GM21786 (cell line): Measurements from ENCODE around the gene S100A12.

ENCODE experiments used
- ATAC-seq: cut with Tn5 transposase; IDR thresholded peaks from one replicate; pipeline ENCODE4 v1.9.1; 2021; ENCODE audit not compliant: unreplicated experiment

Gene S100A12

GRCh38 chr1:153397051-153397923 is 21.9 kb upstream of the S100A12 start:
- no peak for ATAC-seq

DNA sequence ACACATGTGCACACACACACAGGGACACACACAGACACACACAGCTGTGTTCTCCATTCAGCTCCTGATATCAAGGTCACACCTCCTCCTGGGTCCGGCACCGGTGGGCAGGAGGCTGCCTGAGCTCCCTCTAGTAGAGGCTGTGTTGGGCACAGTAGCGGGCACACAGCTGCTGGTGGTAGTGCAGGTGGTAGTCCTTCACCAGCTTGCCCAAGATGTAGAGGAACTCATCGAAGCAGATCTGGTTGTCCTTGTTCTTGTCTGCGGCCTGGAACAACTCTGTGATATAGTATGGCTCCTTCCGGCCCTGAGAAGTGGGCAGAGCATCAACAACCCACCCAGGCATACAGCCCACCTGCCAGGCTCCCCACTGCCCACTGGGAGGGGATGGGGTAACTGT is 21.0 kb upstream of the S100A12 start:
- no peak for ATAC-seq

- no peak for ATAC-seq
Measured at GRCh38 chr1:153395776-153396175, 20.4 kb upstream of the S100A12 start.

DNA sequence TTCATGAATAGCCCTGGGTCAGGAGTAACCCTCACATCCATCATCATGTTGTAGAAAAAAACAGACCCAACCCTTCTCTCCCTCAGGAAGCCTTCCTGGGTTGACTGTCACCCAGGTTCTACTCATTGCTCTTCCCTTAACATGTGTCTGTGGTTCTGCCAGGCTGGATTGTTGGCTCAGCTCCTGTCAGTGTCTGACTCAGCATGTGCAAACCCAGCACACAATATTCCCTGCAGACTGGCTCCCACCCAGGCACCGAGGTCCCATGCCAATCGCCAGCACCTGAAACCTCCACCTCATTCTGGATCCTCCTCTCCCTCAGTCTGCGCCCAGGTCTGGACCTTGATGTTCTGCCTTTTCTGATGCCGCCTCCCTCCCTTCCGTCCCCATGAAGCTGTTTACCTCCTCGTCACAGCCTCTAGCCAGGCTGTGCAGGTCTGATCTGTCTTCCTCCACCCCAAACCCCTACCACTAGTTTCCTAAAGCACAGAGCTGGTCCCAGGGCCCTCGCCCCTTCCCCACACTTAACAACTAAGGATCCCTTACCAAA is 19.8 kb upstream of the S100A12 start:
- ATAC-seq = no peak

GRCh38 chr1:153394391-153394790 is 19.0 kb upstream of the S100A12 start:
- ATAC-seq = no peak

GRCh38 chr1:153393926-153394325 is 18.5 kb upstream of the S100A12 start:
- no peak for ATAC-seq

DNA sequence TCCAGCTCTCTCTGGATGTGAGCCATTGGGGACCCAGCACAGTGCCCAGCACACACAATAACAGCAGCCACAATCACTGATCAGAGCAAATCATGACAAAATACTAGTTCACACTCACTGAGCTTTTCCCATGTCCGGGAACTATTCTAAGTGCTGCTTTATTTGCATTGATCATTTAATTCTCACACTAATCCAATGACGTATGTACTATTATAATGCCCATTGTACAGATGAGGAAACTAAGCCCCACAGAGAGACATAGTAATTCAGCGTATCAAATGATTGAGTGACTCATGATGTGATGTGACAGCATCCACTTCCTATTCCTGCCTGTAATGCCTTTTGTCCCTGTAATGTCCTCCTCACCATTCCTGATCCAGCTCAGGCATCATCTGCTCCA is 17.4 kb upstream of the S100A12 start:
- ATAC-seq = no peak

DNA sequence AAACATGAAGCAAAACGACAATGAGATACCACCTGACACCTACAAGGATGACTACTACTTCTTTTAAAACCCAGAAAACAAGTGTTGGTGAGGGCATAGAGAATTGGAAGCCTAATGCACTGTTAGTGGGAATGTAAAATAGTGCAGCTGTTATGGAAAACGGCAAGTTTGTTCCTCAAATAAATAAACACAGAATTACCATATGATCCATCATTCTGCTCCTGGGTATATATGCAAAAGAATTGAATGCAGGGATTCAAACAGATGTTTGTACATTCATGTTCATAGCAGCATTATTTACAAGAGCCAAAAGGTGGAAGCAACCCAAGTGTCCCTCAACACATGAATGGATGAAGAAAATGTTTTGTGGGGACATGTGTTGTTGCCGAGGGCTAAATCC is 16.8 kb upstream of the S100A12 start:
- no peak for ATAC-seq

GRCh38 chr1:153390938-153391710 is 15.7 kb upstream of the S100A12 start, which contains the start of gene S100A8:
TSS of gene S100A8 (minus strand) at chr1:153391073. CDS start at chr1:153390535, 538 bp downstream.
- ATAC-seq = no peak

DNA sequence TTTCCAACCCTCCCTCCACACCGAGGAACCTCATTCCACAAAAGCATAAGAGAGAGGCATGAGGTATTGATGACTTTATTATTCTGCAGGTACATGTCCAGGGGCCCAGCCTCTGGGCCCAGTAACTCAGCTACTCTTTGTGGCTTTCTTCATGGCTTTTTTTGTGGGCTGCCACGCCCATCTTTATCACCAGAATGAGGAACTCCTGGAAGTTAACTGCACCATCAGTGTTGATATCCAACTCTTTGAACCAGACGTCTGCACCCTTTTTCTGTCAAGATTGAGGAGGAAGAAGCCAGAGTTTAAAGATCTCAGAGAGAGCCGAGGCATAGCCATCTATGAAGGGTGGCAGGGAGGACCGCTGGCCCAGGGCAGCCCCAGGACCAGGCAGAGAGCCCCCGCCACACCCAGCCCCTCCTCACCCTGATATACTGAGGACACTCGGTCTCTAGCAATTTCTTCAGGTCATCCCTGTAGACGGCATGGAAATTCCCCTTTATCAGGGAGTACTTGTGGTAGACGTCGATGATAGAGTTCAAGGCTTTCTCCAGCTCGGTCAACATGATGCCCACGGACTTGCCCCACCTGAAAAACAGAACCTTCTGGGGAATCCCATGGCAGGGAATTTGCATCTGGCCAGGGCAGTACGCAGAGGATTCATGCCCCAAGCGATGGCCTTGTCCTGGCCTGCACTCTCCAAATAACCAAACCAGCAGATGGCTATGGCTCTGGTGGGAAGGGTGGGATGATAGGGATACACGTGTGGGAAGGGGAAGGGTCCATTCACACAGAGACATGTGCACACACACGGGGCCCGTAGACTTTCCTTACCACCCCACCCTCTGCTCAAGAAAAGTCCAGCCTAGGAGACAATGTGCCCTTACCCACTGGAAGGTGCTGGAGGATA is 14.8 kb upstream of the S100A12 start:
- ATAC-seq = no peak

DNA sequence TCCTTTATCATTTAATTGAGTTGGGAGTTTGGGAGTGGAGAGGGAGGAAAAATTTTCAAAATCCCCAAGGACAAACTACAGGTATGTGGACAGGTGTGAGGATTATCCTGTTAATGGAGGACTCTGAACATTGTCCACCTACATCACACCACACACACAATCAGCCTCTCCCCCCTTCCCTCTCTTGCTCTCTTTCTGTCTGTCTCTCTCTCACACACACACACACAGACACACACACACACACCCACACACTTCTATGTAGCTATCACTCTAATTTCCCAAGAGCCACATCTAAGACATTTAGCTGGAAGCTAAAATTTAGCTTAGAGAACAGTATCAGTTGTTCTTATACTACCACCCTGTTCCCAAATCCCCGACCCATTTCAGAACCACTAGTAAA is 14.0 kb upstream of the S100A12 start:
- no peak for ATAC-seq

DNA sequence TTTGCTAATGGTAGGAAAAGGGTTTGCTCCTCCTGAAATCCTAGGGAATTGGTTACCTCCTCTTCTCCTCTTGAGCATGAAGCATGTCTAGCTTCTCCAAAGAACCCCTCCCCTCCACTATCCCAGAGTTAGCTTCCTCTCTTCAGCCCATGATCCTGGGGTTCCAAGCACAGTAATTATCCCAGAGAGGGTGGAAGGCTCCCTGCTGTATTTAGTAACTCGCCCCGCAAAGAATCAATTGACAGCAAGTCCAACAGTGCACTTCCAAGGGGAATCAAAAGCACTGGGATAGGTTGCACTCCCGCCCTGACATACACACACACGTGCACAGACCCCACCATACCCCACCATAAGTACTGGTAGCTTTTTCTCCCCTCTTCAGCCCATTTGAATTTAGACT is 12.4 kb upstream of the S100A12 start:
- no peak for ATAC-seq

DNA sequence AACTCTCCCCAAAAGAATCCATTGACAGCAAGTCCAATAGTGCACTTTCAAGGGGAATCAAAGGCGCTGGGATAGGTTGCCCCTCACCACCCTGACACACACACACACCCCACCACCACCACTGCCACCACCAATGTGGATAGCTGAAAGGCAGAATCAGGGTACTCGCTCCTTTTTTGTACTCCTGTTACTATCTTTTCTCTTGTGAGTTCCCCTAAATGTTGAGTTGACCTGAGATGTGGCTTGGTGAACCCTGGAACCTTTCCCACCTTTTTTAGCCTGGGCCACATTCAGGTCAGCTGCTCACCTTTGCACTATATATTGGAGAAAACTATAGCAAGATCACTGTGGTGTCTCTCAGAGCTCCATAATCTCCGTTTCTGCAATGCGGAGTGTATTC is 11.6 kb upstream of the S100A12 start:
- no peak for ATAC-seq

GRCh38 chr1:153386500-153386901 is 11.1 kb upstream of the S100A12 start:
- no peak for ATAC-seq

DNA sequence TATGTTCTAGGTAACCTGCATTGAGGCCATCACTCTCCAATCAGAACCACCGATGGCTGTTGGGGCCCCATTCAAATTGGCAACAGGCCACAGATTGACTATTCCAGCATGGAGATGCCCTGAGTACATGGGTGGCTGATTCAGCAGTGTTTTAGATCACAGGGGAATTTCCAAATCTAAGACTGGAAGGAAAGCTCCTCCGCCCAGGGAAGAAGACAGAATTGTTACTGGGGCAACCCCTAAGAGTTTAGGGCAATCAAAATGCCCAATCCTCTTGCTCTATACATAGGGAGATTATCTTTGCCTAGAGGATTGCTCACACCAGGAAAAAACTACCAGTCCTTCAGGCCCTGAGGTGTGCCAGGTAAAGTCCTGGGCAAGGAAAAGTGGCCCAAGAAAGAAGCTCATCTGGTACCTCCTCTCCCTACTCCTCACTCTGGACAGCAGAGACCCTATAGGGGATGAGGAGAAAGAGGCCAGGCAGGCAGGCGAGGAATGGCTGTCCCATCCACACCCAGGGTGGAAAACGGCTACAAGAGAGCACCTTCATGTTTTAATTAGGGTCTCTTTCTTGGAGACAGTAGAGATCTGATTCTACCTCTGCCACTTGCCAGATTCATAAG is 9.6 kb upstream of the S100A12 start:
- ATAC-seq = no peak

DNA sequence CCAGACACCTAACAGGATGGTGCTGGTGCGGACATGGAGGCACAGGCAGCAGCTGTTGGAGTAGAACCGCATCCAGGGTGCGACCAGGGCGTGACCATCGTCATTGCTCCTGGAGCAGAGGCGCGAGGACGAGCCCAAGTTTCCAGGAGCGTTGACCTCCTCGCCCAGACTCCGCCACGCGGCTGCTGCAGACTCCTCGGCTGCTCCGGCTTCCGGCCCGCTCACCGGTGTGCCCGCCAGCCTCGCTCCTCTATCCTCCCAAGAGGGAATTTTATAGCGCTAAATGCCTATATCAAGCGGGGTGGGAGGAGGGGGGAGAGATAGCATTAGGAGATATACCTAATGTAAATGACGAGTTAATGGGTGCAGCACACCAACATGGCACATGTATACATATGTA is 5.3 kb upstream of the S100A12 start:
- no peak for ATAC-seq

GRCh38 chr1:153379591-153379990 is 4.2 kb upstream of the S100A12 start:
- ATAC-seq = no peak

DNA sequence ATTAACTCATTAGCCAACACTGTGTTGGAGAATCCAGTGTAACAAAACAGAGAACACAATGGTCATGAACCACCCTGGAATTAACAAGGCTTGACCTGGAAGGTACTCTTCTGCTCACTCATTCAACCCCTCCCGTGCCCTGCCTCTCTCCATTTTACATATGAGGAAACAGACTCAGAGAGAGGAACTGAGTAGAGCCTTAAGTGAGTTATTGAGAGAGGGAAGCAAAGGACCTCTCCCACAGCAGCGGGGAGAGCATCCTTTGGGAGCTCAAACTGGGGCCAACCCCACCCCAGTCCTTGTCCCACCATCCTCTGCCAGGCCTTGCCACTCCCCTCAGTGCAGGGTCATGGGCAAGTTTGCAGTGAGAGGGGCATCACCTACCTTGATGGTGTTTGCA is 1.4 kb downstream of the S100A12 start:
- no peak for ATAC-seq

DNA sequence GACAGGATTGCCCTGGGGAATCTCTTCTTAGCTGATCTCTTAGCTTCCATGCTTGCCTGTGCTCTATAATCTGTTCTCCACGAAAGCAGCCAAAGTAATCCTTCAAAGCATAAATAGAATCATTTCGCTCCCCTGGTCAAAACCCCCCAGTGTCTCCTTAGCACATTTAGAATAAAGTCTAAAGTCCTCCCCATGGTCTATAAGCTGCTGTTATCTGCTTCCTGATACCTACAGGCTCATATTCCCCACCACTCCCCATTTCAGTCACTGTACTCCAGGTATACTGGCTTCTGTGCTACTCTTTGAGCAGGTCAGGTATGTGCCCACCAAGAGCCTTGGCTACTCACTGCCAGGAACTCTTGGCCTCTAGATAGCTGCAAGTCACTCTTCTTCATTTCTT is 2.9 kb downstream of the S100A12 start:
- ATAC-seq = no peak

DNA sequence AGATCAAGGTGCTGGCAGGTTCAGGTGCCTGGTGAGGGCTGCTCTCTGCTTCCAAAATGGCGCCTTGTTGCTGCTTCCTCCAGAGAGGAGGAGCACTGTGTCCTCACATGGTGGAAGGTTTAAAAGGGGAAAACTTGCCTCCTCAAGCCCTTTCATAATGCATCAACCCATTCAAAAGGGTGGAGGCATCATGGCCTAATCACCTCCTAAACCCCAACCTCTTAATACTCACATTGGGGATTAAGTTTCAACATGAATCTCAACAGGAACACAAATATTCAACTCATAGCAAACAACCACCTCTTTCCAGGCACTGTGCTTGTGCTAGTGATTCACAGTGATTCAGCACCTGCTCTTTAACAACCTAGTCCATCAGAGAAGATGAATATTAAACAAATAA is 4.2 kb downstream of the S100A12 start:
- no peak for ATAC-seq
